GM12872 (cell line): ENCODE results near the gene OR1F1.

Experiments
- CTCF ChIP-seq: IDR thresholded peaks from 3 replicates; pipeline ENCODE4 v1.5.1; 2011; ENCODE audit warnings: low read depth, mild to moderate bottlenecking, low read length, moderate library complexity; ENCODE audit not compliant: insufficient read depth

The OR1F1 gene

DNA sequence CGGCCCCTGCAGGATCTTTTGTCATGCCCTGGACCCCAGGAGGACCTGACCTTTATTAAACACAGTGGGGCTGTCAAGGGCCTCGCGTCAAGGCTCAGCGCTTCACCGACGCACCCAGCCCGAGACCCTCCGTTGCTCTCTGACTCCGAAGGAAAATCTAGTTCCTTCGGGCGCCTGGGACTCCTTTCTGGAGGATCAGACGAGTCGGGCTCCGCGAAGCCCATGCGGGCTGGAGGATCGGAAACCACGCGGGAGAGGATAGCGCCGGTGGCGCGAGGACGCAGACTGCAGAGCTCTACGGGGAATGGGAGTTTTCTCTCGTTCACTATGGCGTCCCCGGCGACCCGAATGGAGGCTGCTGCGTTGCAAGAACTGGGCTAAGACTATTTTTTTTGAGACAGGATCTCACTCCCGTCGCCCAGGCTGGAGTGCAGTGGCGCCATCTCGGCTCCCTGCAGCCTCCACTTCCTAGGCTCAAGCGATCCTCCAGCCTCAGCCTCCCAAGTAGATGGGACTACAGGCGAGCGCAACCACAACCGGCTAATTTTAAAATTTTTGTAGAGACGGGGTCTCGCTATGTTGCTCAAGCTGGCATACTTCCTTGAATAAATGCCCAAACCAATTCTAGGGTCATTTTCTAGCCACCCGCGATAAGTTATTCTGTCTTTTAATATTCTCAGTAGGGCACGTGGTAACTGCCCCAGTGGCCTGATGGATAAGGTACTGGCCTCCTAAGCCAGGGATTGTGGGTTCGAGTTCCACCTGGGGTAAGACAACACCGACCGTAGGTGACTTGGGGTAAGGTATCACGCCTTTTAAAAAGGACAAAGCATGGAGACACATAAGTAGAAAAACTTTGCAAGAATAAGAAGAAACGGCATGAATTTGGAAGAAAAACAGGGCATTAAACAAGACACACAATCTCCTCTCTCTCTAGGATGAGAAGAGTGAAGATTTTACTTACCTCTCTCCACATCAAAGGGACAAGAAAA lies 5.5 kb downstream of the OR1F1 start:
- TF ChIP-seq CTCF = no peak

DNA sequence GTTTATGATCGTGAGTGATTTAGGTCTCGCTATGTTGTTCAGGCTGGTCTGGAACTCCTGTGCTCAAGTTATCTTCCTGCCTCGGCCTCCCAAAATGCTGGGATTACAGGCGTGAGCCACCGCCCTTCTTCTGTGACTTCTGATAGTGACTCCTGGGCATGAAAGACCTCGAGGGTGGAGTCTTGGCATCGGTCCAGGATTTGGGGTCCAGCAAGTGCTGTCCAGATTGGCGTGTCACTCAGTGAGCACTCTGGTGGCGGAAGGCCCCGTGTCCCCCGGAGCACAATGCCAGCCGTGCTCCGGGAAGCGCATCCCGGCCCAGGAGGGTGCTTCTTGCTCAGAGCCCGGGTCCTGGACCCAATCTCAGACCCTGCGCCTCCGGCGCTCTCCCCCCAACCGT lies 6.8 kb downstream of the OR1F1 start:
- TF ChIP-seq CTCF = no peak

DNA sequence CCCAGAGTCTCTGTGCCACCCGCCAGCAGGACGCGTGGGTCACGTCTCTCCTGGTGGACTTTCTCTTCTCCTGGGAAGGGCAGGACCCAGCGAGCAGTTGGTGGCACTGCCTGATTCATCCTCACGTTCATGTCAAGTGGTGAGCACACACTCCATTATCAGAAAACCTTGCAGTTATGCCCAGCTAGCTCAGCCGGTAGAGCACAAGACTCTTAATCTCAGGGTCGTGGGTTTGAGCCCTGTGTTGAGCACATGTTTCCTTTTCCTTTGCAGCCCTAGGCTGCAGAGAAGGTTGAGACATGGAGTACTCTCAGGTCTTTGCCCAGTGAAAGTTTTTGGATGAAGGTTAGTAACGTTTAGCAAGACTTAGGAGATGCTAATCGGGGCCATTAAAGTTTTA lies 8.0 kb downstream of the OR1F1 start:
- TF ChIP-seq CTCF = no peak

DNA sequence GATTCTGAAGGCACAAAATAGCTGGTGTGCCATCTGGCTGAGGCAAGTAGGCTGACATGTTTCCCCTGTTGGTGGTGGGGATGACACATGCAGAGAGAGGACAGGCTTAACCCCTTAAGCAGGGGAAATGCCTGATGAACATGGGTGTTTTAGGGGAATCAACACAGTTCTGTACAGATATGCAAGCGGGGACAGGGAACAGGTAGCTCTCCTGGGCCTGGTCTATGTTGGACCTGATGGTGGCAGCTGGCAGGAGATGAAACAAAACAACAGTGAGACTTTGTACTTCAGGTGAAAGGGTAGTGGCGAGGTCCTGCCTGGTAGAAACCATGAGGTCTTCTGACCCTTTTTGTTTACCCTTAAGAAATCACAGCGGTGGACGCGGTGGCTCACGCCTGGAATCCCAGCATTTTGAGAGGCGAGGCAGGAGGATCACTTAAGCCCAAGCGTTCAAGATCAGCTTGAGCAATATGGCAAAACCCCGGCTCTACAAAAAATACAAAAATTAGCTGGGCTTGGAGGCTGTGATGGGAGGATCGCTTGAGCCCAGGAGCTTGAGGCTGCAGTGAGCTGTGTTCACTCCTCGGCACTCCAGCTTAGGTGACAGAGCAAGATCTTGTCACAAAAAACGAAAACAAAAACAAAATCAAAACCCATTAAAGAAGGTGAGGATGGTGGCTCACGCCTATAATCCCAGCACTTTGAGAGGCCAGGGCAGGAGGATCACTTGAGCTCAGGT lies 10.5 kb downstream of the OR1F1 start:
- no peak for TF ChIP-seq CTCF

GRCh38 chr16:3202903-3203539 lies 15.0 kb downstream of the OR1F1 start:
- TF ChIP-seq CTCF = no peak

DNA sequence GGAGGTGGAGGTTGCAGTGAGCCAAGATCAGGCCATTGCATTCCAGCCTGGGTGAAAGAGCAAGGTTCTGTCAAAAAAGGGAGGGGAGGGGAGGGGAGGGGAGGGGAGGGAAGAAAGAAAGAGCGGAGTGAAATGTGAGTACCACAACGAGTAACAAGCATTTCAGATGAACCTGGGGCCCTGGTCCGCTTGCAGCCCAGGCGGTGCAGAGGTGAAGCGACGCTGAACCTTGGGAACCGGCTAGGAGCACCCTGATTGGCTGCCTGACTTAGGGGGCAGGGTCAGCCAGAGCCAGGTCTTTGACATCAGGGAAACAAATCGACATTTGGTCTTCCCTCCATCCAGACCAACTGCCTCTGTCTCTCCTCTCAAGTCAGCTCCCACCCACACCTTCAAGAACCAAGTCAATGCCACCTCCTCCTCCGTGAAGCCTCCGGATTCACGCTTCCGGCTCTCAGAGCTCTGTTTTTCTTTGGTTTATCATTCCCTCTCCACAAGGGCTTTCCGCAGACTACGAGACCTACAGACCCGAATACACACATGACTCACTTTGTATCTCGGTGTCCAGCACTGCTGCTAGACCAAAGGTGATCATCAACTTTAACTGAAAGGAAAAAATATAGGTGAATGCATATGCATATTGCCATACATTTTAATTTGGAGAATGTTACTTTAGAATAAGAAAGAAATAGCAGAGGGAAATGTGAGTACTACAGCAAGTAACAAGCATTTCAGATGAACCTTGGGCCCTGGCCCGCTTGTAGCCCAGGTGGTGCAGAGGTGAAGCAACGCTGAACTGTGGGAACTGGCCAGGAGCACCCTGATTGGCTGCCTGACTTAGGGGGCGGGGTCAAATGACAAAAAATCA lies 19.3 kb downstream of the OR1F1 start:
- TF ChIP-seq CTCF = no peak
